Lung (tissue), 13 donors: ENCODE results near the gene PSMG2. TPM values are rescaled to one million over a fixed set of nuclear protein-coding genes. Genes with fewer than 3 reads are reported as not detected.

Source experiments
- ATAC-seq: fragments of 200-7000 bp; cut with Tn5 transposase; one replicate; pipeline ENCODE4 v1.9.1; 2020; ENCODE audit warnings: moderate number of reproducible peaks; ENCODE audit not compliant: insufficient read depth, low FRiP score
- DNase-seq, 3 donors: peaks; one replicate each; pipeline ENCODE4 v3.0.0-alpha.2; 2013 to 2017
- H3K27ac ChIP-seq, 2 donors: one replicate each; pipeline ENCODE4 v1.5.1; 2013; ENCODE audit warnings: mild to moderate bottlenecking in 2 of 2, moderate library complexity in 2 of 2, control low read depth in 1 of 2, inconsistent platforms in 1 of 2, low read depth in 1 of 2, low read length in 1 of 2
- H3K27me3 ChIP-seq, 3 donors: one replicate each; pipeline ENCODE4 v1.5.1; 2013; ENCODE audit warnings: low read length in 2 of 3; ENCODE audit not compliant: control insufficient read depth in 3 of 3, insufficient read depth in 3 of 3
- H3K36me3 ChIP-seq, 4 donors: one replicate each; pipeline ENCODE4 v1.5.1; 2013; ENCODE audit warnings: low read length in 4 of 4, mild to moderate bottlenecking in 1 of 4, moderate library complexity in 1 of 4; ENCODE audit not compliant: control insufficient read depth in 4 of 4, insufficient read depth in 4 of 4
- H3K4me1 ChIP-seq, 5 donors: one replicate each; pipeline ENCODE4 v1.5.1; 2013; ENCODE audit warnings: low read length in 5 of 5, mild to moderate bottlenecking in 2 of 5, moderate library complexity in 1 of 5; ENCODE audit not compliant: control insufficient read depth in 5 of 5, insufficient read depth in 5 of 5
- H3K4me3 ChIP-seq: one replicate; pipeline ENCODE4 v1.5.1; 2013; ENCODE audit warnings: mild to moderate bottlenecking, control low read depth, moderate library complexity
- H3K9ac ChIP-seq, 2 donors: one replicate each; pipeline ENCODE4 v1.5.1; 2013; ENCODE audit warnings: low read length in 2 of 2, control low read depth in 1 of 2; ENCODE audit not compliant: insufficient read depth in 1 of 2
- H3K9me3 ChIP-seq, 4 donors: one replicate each; pipeline ENCODE4 v1.5.1; 2013; ENCODE audit warnings: low read length in 3 of 4, mild to moderate bottlenecking in 1 of 4, moderate library complexity in 1 of 4; ENCODE audit not compliant: control insufficient read depth in 4 of 4, insufficient read depth in 3 of 4
- CTCF ChIP-seq: IDR thresholded peaks from 2 replicates; pipeline ENCODE4 v1.5.1; 2012; ENCODE audit warnings: mild to moderate bottlenecking; ENCODE audit errors: control extremely low read depth, extremely low read depth
- WGBS, 2 donors: extraction: QIAGEN DNeasy Blood & Tissue Kit; methylation state at CpG; one replicate each; pipeline ENCODE4 v1.1.7; 2013; 5-methylcytosine and 5-hydroxymethylcytosine counted together
- polyA plus RNA-seq, 2 donors: library from polyadenylated mRNA; stranded (reverse); fragments of 200-250 nt; gene quantifications; one replicate each; pipeline ENCODE4 v1.2.1, GENCODE V29; 2013
- small RNA-seq: library from RNA; depleted of rRNA; stranded (forward); fragments of <200 nt; gene quantifications from one replicate; pipeline ENCODE3, GENCODE V24; 2014; ENCODE audit warnings: low replicate concordance
- total RNA-seq, 2 donors: library from RNA; depleted of rRNA in 1 of 2; stranded (reverse); fragments of >200 nt in 1 of 2; gene quantifications; one replicate each; pipeline ENCODE4 v1.2.1, GENCODE V29; 2014 to 2021
- donor health status: control.
- donor health status: control.
- donor health status: Bipolar disorder and iron deficiency.
- donor health status: healthy.
- donor health status: DM: yes; HTN: yes; CAD: no.

Gene PSMG2
- total and polyA plus RNA-seq, 4 donors, result 53.3 to 117 (median 61.2) TPM

- Histone ChIP-seq H3K27me3 (no peaks in the 10 kb centered on the region), H3K36me3 (no peaks in the 10 kb centered on the region), H3K4me3 (no peak overlapping the region), H3K9ac (no peak overlapping the region), H3K9me3 (no peaks in the 10 kb centered on the region), H3K4me1 (peaks cover 0 to 2% (median 0%) of the 10 kb centered on the region in 5 donors), H3K27ac (no peak overlapping the region)
- DNase-seq (no peak), ATAC-seq (no peak)
- 85 to 94% methylated on average over 9 of the region's 9 CpGs for WGBS, 2 donors
- no peak for TF ChIP-seq CTCF
These were observed 72.1 kb downstream of the PSMG2 start for GRCh38 chr18:12774982-12775381.

Small RNA genes within 50 kb of the gene (small RNA-seq; reads per million reads assigned to genes)
- not detected for gene RF00019

Other genes starting within 250 kb of the PSMG2 start
- 10 to 100 TPM; 17.5 to 34.0 TPM for gene SPIRE1, start 44.9 kb upstream of the PSMG2 start, total RNA-seq
- 10 to 100 TPM in 1 of 2 donors, 1 to 10 TPM in 1; 8.7 to 12.0 TPM for gene SPIRE1, start 44.9 kb upstream of the PSMG2 start, polyA plus RNA-seq
- gene CEP76, start 319 bp upstream of the PSMG2 start, total RNA-seq, result 10 to 100 TPM in 1 of 2 donors, 1 to 10 TPM in 1; 4.4 to 10.4 TPM
- 1 to 10 TPM; 3.0 to 3.5 TPM for gene CEP76, start 319 bp upstream of the PSMG2 start, polyA plus RNA-seq
- gene PTPN2, start 181.2 kb downstream of the PSMG2 start, total RNA-seq, result 10 to 100 TPM; 47.8 to 79.9 TPM
- gene PTPN2, start 181.2 kb downstream of the PSMG2 start, polyA plus RNA-seq, result 10 to 100 TPM; 51.0 to 77.6 TPM
- 10 to 100 TPM; 27.9 to 43.8 TPM for gene SEH1L, start 245.0 kb downstream of the PSMG2 start, total RNA-seq
- 10 to 100 TPM; 24.2 to 24.9 TPM for gene SEH1L, start 245.0 kb downstream of the PSMG2 start, polyA plus RNA-seq